Activated naive CD8-positive, alpha-beta T cell (primary cell): Measurements from ENCODE around the gene RPS17.
A peak's percentile ranks its signal among the peaks of the same experiment; 100 is the strongest.

Source experiments
- H3K27ac Mint-ChIP-seq: one replicate; pipeline ENCODE4 v1.8.0; 2021; ENCODE audit warnings: mixed read lengths
- H3K27me3 Mint-ChIP-seq: one replicate; pipeline ENCODE4 v1.8.0; 2021; ENCODE audit warnings: mixed read lengths
- H3K36me3 Mint-ChIP-seq: one replicate; pipeline ENCODE4 v1.8.0; 2021; ENCODE audit warnings: mixed read lengths
- H3K4me1 Mint-ChIP-seq: one replicate; pipeline ENCODE4 v1.8.0; 2021; ENCODE audit warnings: low read depth, mixed read lengths
- H3K4me3 Mint-ChIP-seq: one replicate; pipeline ENCODE4 v1.8.0; 2021; ENCODE audit warnings: mild to moderate bottlenecking, mixed read lengths
- H3K9me3 Mint-ChIP-seq: one replicate; pipeline ENCODE4 v1.8.0; 2021; ENCODE audit warnings: low read depth, mixed read lengths

The RPS17 gene

GRCh38 chr15:82556315-82557035, 16.2 kb upstream of the RPS17 start:
- H3K36me3 Mint-ChIP-seq, result peaks cover 11% of the 10 kb centered on the region
- H3K27me3 Mint-ChIP-seq, result no peaks in the 10 kb centered on the region
- H3K4me1 Mint-ChIP-seq, result no peaks in the 10 kb centered on the region
- H3K27ac Mint-ChIP-seq, result no peak overlapping the region
- no peak overlapping the region for H3K4me3 Mint-ChIP-seq
- no peaks in the 10 kb centered on the region for H3K9me3 Mint-ChIP-seq

- Mint-ChIP-seq H3K27me3 (no peaks in the 10 kb centered on the region), H3K36me3 (peaks cover 7% of the 10 kb centered on the region), H3K9me3 (no peaks in the 10 kb centered on the region), H3K4me1 (no peaks in the 10 kb centered on the region), H3K27ac (no peak overlapping the region), H3K4me3 (no peak overlapping the region)
Measured at GRCh38 chr15:82554849-82555248, 14.6 kb upstream of the RPS17 start.

- no peaks in the 10 kb centered on the region for H3K9me3 Mint-ChIP-seq
- H3K36me3 Mint-ChIP-seq, result peaks cover 7% of the 10 kb centered on the region
- H3K27ac Mint-ChIP-seq, result no peak overlapping the region
Measured at GRCh38 chr15:82554351-82554750, 14.1 kb upstream of the RPS17 start.

GRCh38 chr15:82553846-82554245, 13.6 kb upstream of the RPS17 start:
- no peaks in the 10 kb centered on the region for H3K27me3 Mint-ChIP-seq
- no peaks in the 10 kb centered on the region for H3K4me1 Mint-ChIP-seq
- H3K4me3 Mint-ChIP-seq, result no peak overlapping the region
- peaks cover 7% of the 10 kb centered on the region for H3K36me3 Mint-ChIP-seq
- no peak overlapping the region for H3K27ac Mint-ChIP-seq
- H3K9me3 Mint-ChIP-seq, result no peaks in the 10 kb centered on the region

More at GRCh38 chr15:82554351-82554750, 14.1 kb upstream of the RPS17 start:
- no peaks in the 10 kb centered on the region for H3K27me3 Mint-ChIP-seq
- no peak overlapping the region for H3K4me3 Mint-ChIP-seq
- no peaks in the 10 kb centered on the region for H3K4me1 Mint-ChIP-seq

- no peak overlapping the region for H3K4me3 Mint-ChIP-seq
- H3K9me3 Mint-ChIP-seq, result no peaks in the 10 kb centered on the region
- no peaks in the 10 kb centered on the region for H3K4me1 Mint-ChIP-seq
- no peaks in the 10 kb centered on the region for H3K27me3 Mint-ChIP-seq
- no peak overlapping the region for H3K27ac Mint-ChIP-seq
- H3K36me3 Mint-ChIP-seq, result peaks cover 7% of the 10 kb centered on the region
Measured at GRCh38 chr15:82552861-82553260, 12.6 kb upstream of the RPS17 start.

GRCh38 chr15:82551646-82552247, 11.5 kb upstream of the RPS17 start:
- peaks cover 7% of the 10 kb centered on the region for H3K36me3 Mint-ChIP-seq
- no peaks in the 10 kb centered on the region for H3K4me1 Mint-ChIP-seq
- no peak overlapping the region for H3K4me3 Mint-ChIP-seq
- no peaks in the 10 kb centered on the region for H3K9me3 Mint-ChIP-seq
- H3K27ac Mint-ChIP-seq, result no peak overlapping the region
- H3K27me3 Mint-ChIP-seq, result no peaks in the 10 kb centered on the region

- H3K27me3 Mint-ChIP-seq, result no peaks in the 10 kb centered on the region
- H3K36me3 Mint-ChIP-seq, result peaks cover 4% of the 10 kb centered on the region
- H3K9me3 Mint-ChIP-seq, result no peaks in the 10 kb centered on the region
- H3K4me1 Mint-ChIP-seq, result no peaks in the 10 kb centered on the region
- no peak overlapping the region for H3K27ac Mint-ChIP-seq
- H3K4me3 Mint-ChIP-seq, result no peak overlapping the region
Measured at GRCh38 chr15:82549199-82549665, 9.0 kb upstream of the RPS17 start.

GRCh38 chr15:82548700-82549099, 8.4 kb upstream of the RPS17 start:
- H3K27ac Mint-ChIP-seq, result no peak overlapping the region
- no peak overlapping the region for H3K4me3 Mint-ChIP-seq
- H3K9me3 Mint-ChIP-seq, result no peaks in the 10 kb centered on the region
- peaks cover 4% of the 10 kb centered on the region for H3K36me3 Mint-ChIP-seq
- no peaks in the 10 kb centered on the region for H3K4me1 Mint-ChIP-seq
- H3K27me3 Mint-ChIP-seq, result no peaks in the 10 kb centered on the region

GRCh38 chr15:82545478-82545877, 5.2 kb upstream of the RPS17 start:
- no peaks in the 10 kb centered on the region for H3K9me3 Mint-ChIP-seq
- no peaks in the 10 kb centered on the region for H3K27me3 Mint-ChIP-seq
- H3K36me3 Mint-ChIP-seq, result no peaks in the 10 kb centered on the region
- peaks cover 13% of the 10 kb centered on the region for H3K4me1 Mint-ChIP-seq
- no peak overlapping the region for H3K27ac Mint-ChIP-seq
- H3K4me3 Mint-ChIP-seq, result no peak overlapping the region

GRCh38 chr15:82545002-82545401, 4.7 kb upstream of the RPS17 start:
- no peaks in the 10 kb centered on the region for H3K36me3 Mint-ChIP-seq
- H3K27me3 Mint-ChIP-seq, result no peaks in the 10 kb centered on the region
- no peaks in the 10 kb centered on the region for H3K9me3 Mint-ChIP-seq
- H3K27ac Mint-ChIP-seq, result no peak overlapping the region
- no peak overlapping the region for H3K4me3 Mint-ChIP-seq
- H3K4me1 Mint-ChIP-seq, result peaks cover 13% of the 10 kb centered on the region

- peaks cover 13% of the 10 kb centered on the region for H3K4me1 Mint-ChIP-seq
- no peaks in the 10 kb centered on the region for H3K36me3 Mint-ChIP-seq
- no peak overlapping the region for H3K4me3 Mint-ChIP-seq
- no peaks in the 10 kb centered on the region for H3K27me3 Mint-ChIP-seq
- H3K9me3 Mint-ChIP-seq, result no peaks in the 10 kb centered on the region
- no peak overlapping the region for H3K27ac Mint-ChIP-seq
Measured at GRCh38 chr15:82544431-82544830, 4.2 kb upstream of the RPS17 start.

GRCh38 chr15:82543160-82543559, 2.9 kb upstream of the RPS17 start:
- H3K9me3 Mint-ChIP-seq, result no peaks in the 10 kb centered on the region

GRCh38 chr15:82540984-82541431, 751 bp upstream of the RPS17 start:
- H3K27me3 Mint-ChIP-seq, result no peaks in the 10 kb centered on the region
- peak overlapping the region; percentile 96 for H3K27ac Mint-ChIP-seq
- H3K9me3 Mint-ChIP-seq, result no peaks in the 10 kb centered on the region
- H3K4me1 Mint-ChIP-seq, result peaks cover 39% of the 10 kb centered on the region
- peaks cover 19% of the 10 kb centered on the region for H3K36me3 Mint-ChIP-seq
- peak overlapping the region; percentile 98 for H3K4me3 Mint-ChIP-seq

More at GRCh38 chr15:82543160-82543559, 2.9 kb upstream of the RPS17 start:
- Mint-ChIP-seq H3K4me1 (peaks cover 19% of the 10 kb centered on the region), H3K27ac (no peak overlapping the region), H3K27me3 (no peaks in the 10 kb centered on the region), H3K4me3 (peak overlapping the region; percentile 50), H3K36me3 (peaks cover 6% of the 10 kb centered on the region)

- Mint-ChIP-seq H3K36me3 (peaks cover 19% of the 10 kb centered on the region), H3K4me1 (peaks cover 41% of the 10 kb centered on the region), H3K27me3 (no peaks in the 10 kb centered on the region), H3K9me3 (no peaks in the 10 kb centered on the region), H3K27ac (peak overlapping the region; percentile 98), H3K4me3 (peak overlapping the region; percentile 98)
Measured at GRCh38 chr15:82539691-82540054, 584 bp downstream of the RPS17 start.

GRCh38 chr15:82538961-82539690, 1.1 kb downstream of the RPS17 start:
- Mint-ChIP-seq H3K36me3 (peaks cover 19% of the 10 kb centered on the region), H3K27ac (peak overlapping the region; percentile 98), H3K4me1 (peaks cover 41% of the 10 kb centered on the region), H3K9me3 (no peaks in the 10 kb centered on the region), H3K27me3 (no peaks in the 10 kb centered on the region), H3K4me3 (peak overlapping the region; percentile 98)
